H9 (cell line): ENCODE measurements around the gene EFNA5. TPM values are rescaled to one million over a fixed set of nuclear protein-coding genes. Genes with fewer than 3 reads are reported as not detected.

ENCODE experiments used
- DNase-seq: peaks from one replicate; pipeline ENCODE4 v3.0.0-alpha.2; 2017
- H2AFZ ChIP-seq: one replicate; pipeline ENCODE4 v1.6.1; 2013; ENCODE audit warnings: mild to moderate bottlenecking, low read length, control low read depth, moderate library complexity
- H2AK5ac ChIP-seq: 2 replicates; pipeline ENCODE4 v1.6.1; 2013; ENCODE audit warnings: low read length, control low read depth, mixed read lengths; ENCODE audit not compliant: insufficient read length
- H2BK120ac ChIP-seq: one replicate; pipeline ENCODE4 v1.6.1; 2013; ENCODE audit warnings: low read depth, mild to moderate bottlenecking, low read length, control low read depth, inconsistent platforms; ENCODE audit not compliant: poor library complexity, severe bottlenecking
- H2BK12ac ChIP-seq: 2 replicates; pipeline ENCODE4 v1.6.1; 2013; ENCODE audit warnings: low read length, control low read depth, mixed read lengths, low read depth; ENCODE audit not compliant: insufficient read length
- H2BK15ac ChIP-seq: 2 replicates; pipeline ENCODE4 v1.6.1; 2013; ENCODE audit warnings: low read depth, low read length, control low read depth
- H2BK20ac ChIP-seq: one replicate; pipeline ENCODE4 v1.6.1; 2013; ENCODE audit warnings: low read depth, mild to moderate bottlenecking, low read length, control low read depth, inconsistent platforms; ENCODE audit not compliant: poor library complexity, severe bottlenecking
- H2BK5ac ChIP-seq: 2 replicates; pipeline ENCODE4 v1.6.1; 2013; ENCODE audit warnings: low read length, control low read depth, mixed read lengths; ENCODE audit not compliant: insufficient read length
- H3K14ac ChIP-seq: 2 replicates; pipeline ENCODE4 v1.6.1; 2013; ENCODE audit warnings: low read length, control low read depth; ENCODE audit not compliant: insufficient read depth
- H3K18ac ChIP-seq: 2 replicates; pipeline ENCODE4 v1.6.1; 2013; ENCODE audit warnings: low read depth, mild to moderate bottlenecking, mixed read lengths, low read length, control low read depth; ENCODE audit not compliant: insufficient read length
- H3K23ac ChIP-seq: 2 replicates; pipeline ENCODE4 v1.6.1; 2013; ENCODE audit warnings: low read length, control low read depth, mixed read lengths, low read depth; ENCODE audit not compliant: insufficient read length
- H3K23me2 ChIP-seq: 2 replicates; pipeline ENCODE4 v1.6.1; 2013; ENCODE audit warnings: low read depth, mild to moderate bottlenecking, mixed read lengths, low read length, control low read depth; ENCODE audit not compliant: insufficient read length, poor library complexity, severe bottlenecking
- H3K27ac ChIP-seq: 2 replicates; pipeline ENCODE4 v1.5.1; 2013; ENCODE audit warnings: low read length, control low read depth, mixed read lengths, low read depth; ENCODE audit not compliant: insufficient read length
- H3K27me3 ChIP-seq: 2 replicates; pipeline ENCODE4 v1.6.1; 2013; ENCODE audit warnings: low read length, control low read depth, inconsistent platforms; ENCODE audit not compliant: insufficient read depth
- H3K4ac ChIP-seq: 2 replicates; pipeline ENCODE4 v1.6.1; 2013; ENCODE audit warnings: low read depth, mild to moderate bottlenecking, control low read depth, inconsistent platforms, low read length, moderate library complexity
- H3K4me1 ChIP-seq: 2 replicates; pipeline ENCODE4 v1.6.1; 2013; ENCODE audit warnings: low read length, control low read depth, inconsistent platforms; ENCODE audit not compliant: insufficient read depth
- H3K4me2 ChIP-seq: 2 replicates; pipeline ENCODE4 v1.6.1; 2013; ENCODE audit warnings: low read length, control low read depth, mixed read lengths; ENCODE audit not compliant: insufficient read length, insufficient read depth
- H3K56ac ChIP-seq: 2 replicates; pipeline ENCODE4 v1.6.1; 2013; ENCODE audit warnings: low read depth, mild to moderate bottlenecking, mixed read lengths, low read length, control low read depth; ENCODE audit not compliant: insufficient read length
- H3K79me1 ChIP-seq: 2 replicates; pipeline ENCODE4 v1.6.1; 2013; ENCODE audit warnings: low read depth, mild to moderate bottlenecking, moderate library complexity, low read length, control low read depth, inconsistent platforms; ENCODE audit not compliant: insufficient read depth, poor library complexity, severe bottlenecking
- H3K79me2 ChIP-seq: 2 replicates; pipeline ENCODE4 v1.6.1; 2013; ENCODE audit warnings: low read length, control low read depth, inconsistent platforms; ENCODE audit not compliant: insufficient read depth
- H3K9ac ChIP-seq: 2 replicates; pipeline ENCODE4 v1.6.1; 2013; ENCODE audit warnings: low read length, control low read depth, mixed read lengths; ENCODE audit not compliant: insufficient read length; ENCODE audit errors: extremely low read depth
- H3K9me3 ChIP-seq: one replicate; pipeline ENCODE4 v1.6.1; 2013; ENCODE audit warnings: low read depth, low read length, inconsistent platforms; ENCODE audit not compliant: control insufficient read depth
- H3T11ph ChIP-seq: one replicate; pipeline ENCODE4 v1.6.1; 2013; ENCODE audit warnings: mild to moderate bottlenecking, low read length, control low read depth, inconsistent platforms
- H4K20me1 ChIP-seq: one replicate; pipeline ENCODE4 v1.6.1; 2013; ENCODE audit not compliant: control insufficient read depth, insufficient read length, insufficient read depth
- H4K5ac ChIP-seq: 2 replicates; pipeline ENCODE4 v1.6.1; 2013; ENCODE audit warnings: low read depth, mild to moderate bottlenecking, mixed read lengths, low read length, control low read depth; ENCODE audit not compliant: insufficient read length
- H4K8ac ChIP-seq: replicated peaks from 2 replicates; pipeline ENCODE4 v1.6.1; 2013; ENCODE audit warnings: low read length, control low read depth, mixed read lengths, low read depth; ENCODE audit not compliant: insufficient read length
- H4K91ac ChIP-seq: 2 replicates; pipeline ENCODE4 v1.6.1; 2013; ENCODE audit warnings: low read depth, mild to moderate bottlenecking, moderate library complexity, mixed read lengths, low read length, control low read depth; ENCODE audit not compliant: insufficient read length
- H3K27ac Mint-ChIP-seq, 3 experiments: 2 replicates in 2 of 3; 3 replicates in 1 of 3; pipeline ENCODE4 v1.8.0; 2020 to 2021; ENCODE audit warnings: mixed read lengths in 3 of 3, mild to moderate bottlenecking in 1 of 3, moderate library complexity in 1 of 3
- H3K27me3 Mint-ChIP-seq: 2 replicates; pipeline ENCODE4 v1.8.0; 2021; ENCODE audit warnings: low read depth, mild to moderate bottlenecking, moderate library complexity, mixed read lengths
- H3K36me3 Mint-ChIP-seq, 3 experiments: 2 replicates in 2 of 3; 3 replicates in 1 of 3; pipeline ENCODE4 v1.8.0; 2020 to 2021; ENCODE audit warnings: low read depth in 3 of 3, mixed read lengths in 3 of 3; ENCODE audit not compliant: insufficient read depth in 1 of 3
- H3K4me1 Mint-ChIP-seq, 2 experiments: 2 replicates each; pipeline ENCODE4 v1.8.0; 2020; ENCODE audit warnings: mixed read lengths in 2 of 2
- H3K4me3 Mint-ChIP-seq, 2 experiments: 2 replicates in 1 of 2; 3 replicates in 1 of 2; pipeline ENCODE4 v1.8.0; 2020 to 2021; ENCODE audit warnings: mild to moderate bottlenecking in 2 of 2, mixed read lengths in 2 of 2, moderate library complexity in 1 of 2
- H3K9me3 Mint-ChIP-seq, 2 experiments: 2 replicates in 1 of 2; 3 replicates in 1 of 2; pipeline ENCODE4 v1.8.0; 2020; ENCODE audit warnings: mild to moderate bottlenecking in 2 of 2, mixed read lengths in 2 of 2, moderate library complexity in 1 of 2
- WGBS: extraction: QIAGEN DNeasy Blood & Tissue Kit; methylation state at CpG from one replicate; pipeline ENCODE4 v1.1.7; 2013; ENCODE audit warnings: missing lambda C conversion rate, low lambda C conversion rate, mixed read lengths; ENCODE audit not compliant: insufficient read length; ENCODE audit errors: extremely low coverage; 5-methylcytosine and 5-hydroxymethylcytosine counted together
- total RNA-seq: library from RNA; stranded (reverse); gene quantifications from 2 replicates; pipeline ENCODE4 v1.2.1, GENCODE V29; 2021
- TF ChIP-seq, protein P1 (sequence below): fragments of 200-600 bp; sonication (generic); conservative IDR thresholded peaks from 3 replicates; pipeline ENCODE4 v1.8.0; 2021; ENCODE audit warnings: antibody characterized with exemption, mild to moderate bottlenecking

The EFNA5 gene
- total RNA-seq, 1 experiment from 2014 or later: 20.4 TPM

DNA sequence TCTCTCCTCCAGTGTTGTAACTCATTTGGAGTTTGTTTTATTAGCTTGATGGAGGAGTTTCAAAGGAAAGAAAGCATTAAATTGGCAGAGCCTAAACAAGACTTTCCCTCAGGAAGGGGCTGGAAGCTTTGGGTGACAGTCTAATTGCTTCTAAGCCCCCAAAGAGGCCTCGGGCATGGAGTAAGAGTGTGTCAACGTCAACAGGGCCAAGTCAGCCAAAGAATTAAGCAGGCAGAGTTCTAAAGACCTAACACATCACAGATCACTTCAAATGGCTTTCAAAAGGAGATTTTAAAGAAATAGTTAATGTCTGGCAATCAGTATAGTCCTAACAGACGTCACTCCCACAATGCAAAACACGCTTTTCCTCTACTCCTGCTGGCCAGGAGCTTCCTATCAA lies 234.5 kb downstream of the EFNA5 start:
- Mint-ChIP-seq H3K27ac (peak overlapping the region in 1 of 3 experiments; percentile 9; a peak in 1 of 7 replicates), H3K36me3 (peaks cover 3 to 12% (median 5%) of the 10 kb centered on the region in 3 experiments; a peak in 5 of 7 replicates), H3K27me3 (no peaks in the 10 kb centered on the region), H3K4me3 (no peak overlapping the region), H3K4me1 (peaks cover 6% of the 10 kb centered on the region in 2 experiments; a peak in 1 of 4 replicates), H3K9me3 (peaks cover 4 to 5% of the 10 kb centered on the region in 2 experiments; a peak in 2 of 5 replicates)
- Histone ChIP-seq H2BK5ac (no peak overlapping the region), H4K20me1 (no peaks in the 10 kb centered on the region), H3K4ac (no peak overlapping the region), H2BK12ac (no peak overlapping the region), H3K79me2 (no peaks in the 10 kb centered on the region), H3K79me1 (no peaks in the 10 kb centered on the region), H3K4me2 (no peak overlapping the region), H3K56ac (no peak overlapping the region), H2AK5ac (no peak overlapping the region), H2AFZ (no peak overlapping the region), H2BK15ac (no peak overlapping the region), H4K91ac (no peak overlapping the region), H3K23me2 (no peaks in the 10 kb centered on the region), H3K27ac (no peak overlapping the region), H3K4me1 (no peaks in the 10 kb centered on the region), H3K9me3 (no peaks in the 10 kb centered on the region), H3K23ac (no peak overlapping the region), H3T11ph (no peak overlapping the region), H2BK20ac (no peak overlapping the region), H3K18ac (no peak overlapping the region), H3K9ac (no peak overlapping the region), H4K8ac (no peak overlapping the region), H2BK120ac (no peak overlapping the region), H4K5ac (no peak overlapping the region), H3K27me3 (no peaks in the 10 kb centered on the region), H3K14ac (no peak overlapping the region)
- DNase-seq: no peak
- TF ChIP-seq, protein P1, sequence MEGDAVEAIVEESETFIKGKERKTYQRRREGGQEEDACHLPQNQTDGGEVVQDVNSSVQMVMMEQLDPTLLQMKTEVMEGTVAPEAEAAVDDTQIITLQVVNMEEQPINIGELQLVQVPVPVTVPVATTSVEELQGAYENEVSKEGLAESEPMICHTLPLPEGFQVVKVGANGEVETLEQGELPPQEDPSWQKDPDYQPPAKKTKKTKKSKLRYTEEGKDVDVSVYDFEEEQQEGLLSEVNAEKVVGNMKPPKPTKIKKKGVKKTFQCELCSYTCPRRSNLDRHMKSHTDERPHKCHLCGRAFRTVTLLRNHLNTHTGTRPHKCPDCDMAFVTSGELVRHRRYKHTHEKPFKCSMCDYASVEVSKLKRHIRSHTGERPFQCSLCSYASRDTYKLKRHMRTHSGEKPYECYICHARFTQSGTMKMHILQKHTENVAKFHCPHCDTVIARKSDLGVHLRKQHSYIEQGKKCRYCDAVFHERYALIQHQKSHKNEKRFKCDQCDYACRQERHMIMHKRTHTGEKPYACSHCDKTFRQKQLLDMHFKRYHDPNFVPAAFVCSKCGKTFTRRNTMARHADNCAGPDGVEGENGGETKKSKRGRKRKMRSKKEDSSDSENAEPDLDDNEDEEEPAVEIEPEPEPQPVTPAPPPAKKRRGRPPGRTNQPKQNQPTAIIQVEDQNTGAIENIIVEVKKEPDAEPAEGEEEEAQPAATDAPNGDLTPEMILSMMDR: no peak
- WGBS: no CpG with 5 or more reads among the region's 4 CpGs
